HepG2 (cell line): ENCODE results near the gene EIF4G3.

ENCODE experiments used
- EHMT2 ChIP-seq: fragments of 200-600 bp; sonication (generic); IDR thresholded peaks from 2 replicates; pipeline ENCODE4 v1.7.0; 2017; ENCODE audit warnings: antibody characterized with exemption, low read depth, low read length, borderline replicate concordance
- TF ChIP-seq, protein P1 (sequence below): sonication (generic); formaldehyde crosslinking; IDR thresholded peaks from 2 replicates; pipeline ENCODE4 v1.9.0; 2022; ENCODE audit warnings: low read depth, missing genetic modification reagents
- TF ChIP-seq, protein P2 (sequence below): sonication (generic); formaldehyde crosslinking; IDR thresholded peaks from 2 replicates; pipeline ENCODE4 v1.5.0; 2020; ENCODE audit warnings: mild to moderate bottlenecking, missing genetic modification reagents, moderate library complexity

DNA sequence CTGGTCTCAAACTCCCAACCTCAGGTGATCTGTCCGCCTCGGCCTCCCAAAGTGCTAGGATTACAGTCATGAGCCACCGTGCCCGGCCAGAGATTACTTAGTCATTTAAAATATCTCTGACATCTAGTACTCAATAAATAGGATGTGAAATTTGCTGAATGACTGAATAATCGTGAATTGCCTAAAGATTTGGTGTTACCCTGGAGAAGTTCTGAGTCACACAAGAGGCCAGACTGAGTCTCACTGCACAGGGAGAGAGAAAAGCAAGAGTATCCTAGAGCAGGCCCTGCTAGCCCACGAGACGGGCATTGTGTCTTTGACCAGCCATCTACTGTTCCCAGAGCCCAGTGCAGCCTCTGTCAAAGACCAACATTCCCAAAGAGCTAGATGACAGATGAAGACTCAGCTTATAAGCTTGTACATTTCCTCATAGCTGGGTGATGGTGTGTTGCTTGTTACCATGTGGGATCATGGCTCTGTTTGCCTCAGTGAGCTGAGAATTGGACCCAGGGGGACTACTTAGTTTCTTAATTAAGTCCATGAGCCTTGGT is 5.6 kb upstream of the EIF4G3 start:
- no peak for TF ChIP-seq EHMT2
- TF ChIP-seq, protein P1, sequence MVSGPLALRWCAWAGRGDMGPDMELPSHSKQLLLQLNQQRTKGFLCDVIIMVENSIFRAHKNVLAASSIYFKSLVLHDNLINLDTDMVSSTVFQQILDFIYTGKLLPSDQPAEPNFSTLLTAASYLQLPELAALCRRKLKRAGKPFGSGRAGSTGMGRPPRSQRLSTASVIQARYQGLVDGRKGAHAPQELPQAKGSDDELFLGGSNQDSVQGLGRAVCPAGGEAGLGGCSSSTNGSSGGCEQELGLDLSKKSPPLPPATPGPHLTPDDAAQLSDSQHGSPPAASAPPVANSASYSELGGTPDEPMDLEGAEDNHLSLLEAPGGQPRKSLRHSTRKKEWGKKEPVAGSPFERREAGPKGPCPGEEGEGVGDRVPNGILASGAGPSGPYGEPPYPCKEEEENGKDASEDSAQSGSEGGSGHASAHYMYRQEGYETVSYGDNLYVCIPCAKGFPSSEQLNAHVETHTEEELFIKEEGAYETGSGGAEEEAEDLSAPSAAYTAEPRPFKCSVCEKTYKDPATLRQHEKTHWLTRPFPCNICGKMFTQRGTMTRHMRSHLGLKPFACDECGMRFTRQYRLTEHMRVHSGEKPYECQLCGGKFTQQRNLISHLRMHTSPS (CRISPR knock-in tag) = no peak
- TF ChIP-seq, protein P2, sequence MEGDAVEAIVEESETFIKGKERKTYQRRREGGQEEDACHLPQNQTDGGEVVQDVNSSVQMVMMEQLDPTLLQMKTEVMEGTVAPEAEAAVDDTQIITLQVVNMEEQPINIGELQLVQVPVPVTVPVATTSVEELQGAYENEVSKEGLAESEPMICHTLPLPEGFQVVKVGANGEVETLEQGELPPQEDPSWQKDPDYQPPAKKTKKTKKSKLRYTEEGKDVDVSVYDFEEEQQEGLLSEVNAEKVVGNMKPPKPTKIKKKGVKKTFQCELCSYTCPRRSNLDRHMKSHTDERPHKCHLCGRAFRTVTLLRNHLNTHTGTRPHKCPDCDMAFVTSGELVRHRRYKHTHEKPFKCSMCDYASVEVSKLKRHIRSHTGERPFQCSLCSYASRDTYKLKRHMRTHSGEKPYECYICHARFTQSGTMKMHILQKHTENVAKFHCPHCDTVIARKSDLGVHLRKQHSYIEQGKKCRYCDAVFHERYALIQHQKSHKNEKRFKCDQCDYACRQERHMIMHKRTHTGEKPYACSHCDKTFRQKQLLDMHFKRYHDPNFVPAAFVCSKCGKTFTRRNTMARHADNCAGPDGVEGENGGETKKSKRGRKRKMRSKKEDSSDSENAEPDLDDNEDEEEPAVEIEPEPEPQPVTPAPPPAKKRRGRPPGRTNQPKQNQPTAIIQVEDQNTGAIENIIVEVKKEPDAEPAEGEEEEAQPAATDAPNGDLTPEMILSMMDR (CRISPR knock-in tag) = no peak
